H1 (cell line): Measurements from ENCODE around the gene NLGN4X. TPM values are rescaled to one million over a fixed set of nuclear protein-coding genes. Genes with fewer than 3 reads are reported as not detected.

Experiments used
- CTCF ChIA-PET: fragments of 300-600 bp; sonication (Branson Sonifier 250); formaldehyde crosslinking; loops from one replicate; lab custom pipeline; 2021; ENCODE audit not compliant: partially characterized antibody; lab: Charles Lee
- POLR2A ChIA-PET: fragments of 300-600 bp; sonication (Branson Sonifier 250); formaldehyde crosslinking; loops from one replicate; lab custom pipeline; 2021; ENCODE audit warnings: inconsistent platforms; ENCODE audit not compliant: partially characterized antibody; lab: Charles Lee
- DNase-seq, 2 experiments: peaks; one replicate each; pipeline versions ENCODE4 v3.0.0 to v3.0.0-alpha.2; 2010 to 2022; ENCODE audit warnings: low spot score in 2 of 2, low read depth in 1 of 2, mixed read lengths in 1 of 2
- FAIRE-seq: peaks from 2 replicates; lab custom pipeline; 2011; peaks lifted over from hg19 to GRCh38; lab: Jason Lieb, UNC
- H2AFZ ChIP-seq: 2 replicates; pipeline ENCODE4 v1.8.1; 2012; ENCODE audit warnings: low read length, inconsistent platforms
- H2AK5ac ChIP-seq: 2 replicates; pipeline ENCODE4 v1.6.1; 2013; ENCODE audit warnings: low read depth, low read length
- H2BK120ac ChIP-seq: replicated peaks from 2 replicates; pipeline ENCODE3; 2013; ENCODE audit warnings: low read depth, low read length, inconsistent platforms
- H2BK12ac ChIP-seq: 2 replicates; pipeline ENCODE4 v1.6.1; 2013; ENCODE audit warnings: low read depth, low read length
- H2BK15ac ChIP-seq: 2 replicates; pipeline ENCODE4 v1.6.1; 2013; ENCODE audit warnings: low read length
- H2BK20ac ChIP-seq: 2 replicates; pipeline ENCODE4 v1.6.1; 2013; ENCODE audit warnings: low read length
- H2BK5ac ChIP-seq: 2 replicates; pipeline ENCODE4 v1.6.1; 2013; ENCODE audit warnings: low read depth, low read length
- H3K14ac ChIP-seq: 2 replicates; pipeline ENCODE4 v1.6.1; 2013; ENCODE audit warnings: inconsistent platforms; ENCODE audit not compliant: insufficient read length
- H3K18ac ChIP-seq: 2 replicates; pipeline ENCODE4 v1.6.1; 2013; ENCODE audit warnings: low read length; ENCODE audit errors: extremely low read depth
- H3K23ac ChIP-seq: 2 replicates; pipeline ENCODE4 v1.6.1; 2013; ENCODE audit warnings: inconsistent platforms; ENCODE audit not compliant: insufficient read length
- H3K23me2 ChIP-seq: 2 replicates; pipeline ENCODE4 v1.6.1; 2013; ENCODE audit warnings: low read depth, low read length
- H3K27ac ChIP-seq: 2 replicates; pipeline ENCODE4 v1.6.1; 2011; ENCODE audit warnings: low read depth, low read length, inconsistent platforms
- H3K27me3 ChIP-seq, 4 experiments: replicated peaks in 1 of 4; 1 replicate in 1 of 4; 2 replicates in 3 of 4; pipeline versions ENCODE4 v1.6.1 to v1.8.1; 2011 to 2013; ENCODE audit warnings: low read length in 3 of 4, mild to moderate bottlenecking in 3 of 4, inconsistent platforms in 2 of 4, mixed read lengths in 2 of 4, moderate library complexity in 1 of 4; ENCODE audit not compliant: control insufficient read depth in 3 of 4, insufficient read depth in 3 of 4; ENCODE audit errors: extremely low read depth in 1 of 4
- H3K36me3 ChIP-seq, 4 experiments: 2 replicates each; pipeline versions ENCODE4 v1.6.1 to v1.8.1; 2011 to 2013; ENCODE audit warnings: mild to moderate bottlenecking in 4 of 4, low read length in 3 of 4, moderate library complexity in 2 of 4, control low read depth in 1 of 4, inconsistent platforms in 1 of 4; ENCODE audit not compliant: insufficient read depth in 4 of 4, control insufficient read depth in 2 of 4
- H3K4ac ChIP-seq: replicated peaks from 2 replicates; pipeline ENCODE3; 2013; ENCODE audit warnings: low read length, low read depth, mixed read lengths, inconsistent platforms; ENCODE audit not compliant: insufficient read length
- H3K4me1 ChIP-seq, 4 experiments: replicated peaks in 1 of 4; 1 replicate in 1 of 4; 2 replicates in 3 of 4; pipeline versions ENCODE4 v1.6.1 to v1.8.1; 2011 to 2013; ENCODE audit warnings: low read length in 3 of 4, inconsistent platforms in 2 of 4, mixed read lengths in 1 of 4; ENCODE audit not compliant: insufficient read depth in 4 of 4, control insufficient read depth in 3 of 4
- H3K4me2 ChIP-seq, 2 experiments: 2 replicates each; pipeline versions ENCODE4 v1.6.1 to v1.8.1; 2011 to 2013; ENCODE audit warnings: low read depth in 2 of 2, low read length in 2 of 2, control low read depth in 1 of 2, inconsistent platforms in 1 of 2, mild to moderate bottlenecking in 1 of 2; ENCODE audit not compliant: insufficient read depth in 1 of 2
- H3K4me3 ChIP-seq, 4 experiments: fragments of 200-600, 300-600 bp in 1 of 4; sonication (generic), shearing (Covaris generic), sonication (Bioruptor Twin) in 1 of 4; 2 replicates each; pipeline versions ENCODE4 v1.5.1 to v1.8.1; 2011 to 2016; ENCODE audit warnings: low read length in 4 of 4, low read depth in 3 of 4, control low read depth in 2 of 4, inconsistent platforms in 2 of 4, mild to moderate bottlenecking in 2 of 4, mixed read lengths in 1 of 4, moderate library complexity in 1 of 4; ENCODE audit not compliant: insufficient read depth in 2 of 4; ENCODE audit errors: extremely low read depth in 1 of 4
- H3K56ac ChIP-seq: replicated peaks from 2 replicates; pipeline ENCODE3; 2013; ENCODE audit warnings: low read depth, mild to moderate bottlenecking, mixed read lengths, low read length, inconsistent platforms; ENCODE audit not compliant: insufficient read length
- H3K79me1 ChIP-seq: 2 replicates; pipeline ENCODE4 v1.6.1; 2013; ENCODE audit warnings: low read depth, low read length, control low read depth
- H3K79me2 ChIP-seq, 2 experiments: 2 replicates each; pipeline versions ENCODE4 v1.6.1 to v1.8.1; 2012 to 2013; ENCODE audit warnings: low read length in 2 of 2, mild to moderate bottlenecking in 2 of 2, inconsistent platforms in 1 of 2; ENCODE audit not compliant: insufficient read depth in 2 of 2, control insufficient read depth in 1 of 2
- H3K9ac ChIP-seq, 4 experiments: replicated peaks in 1 of 4; 1 replicate in 1 of 4; 2 replicates in 3 of 4; pipeline versions ENCODE4 v1.6.1 to v1.8.1; 2011 to 2013; ENCODE audit warnings: low read depth in 3 of 4, low read length in 3 of 4, control low read depth in 2 of 4, mild to moderate bottlenecking in 2 of 4, moderate library complexity in 2 of 4, inconsistent platforms in 1 of 4; ENCODE audit errors: extremely low read depth in 1 of 4
- H3K9me3 ChIP-seq, 2 experiments: 2 replicates each; pipeline versions ENCODE4 v1.6.1 to v1.8.1; 2012 to 2013; ENCODE audit warnings: mild to moderate bottlenecking in 2 of 2, moderate library complexity in 2 of 2, control low read depth in 1 of 2, inconsistent platforms in 1 of 2, low read depth in 1 of 2, low read length in 1 of 2, mixed read lengths in 1 of 2; ENCODE audit not compliant: insufficient read depth in 2 of 2
- H4K20me1 ChIP-seq, 2 experiments: replicated peaks in 1 of 2; 2 replicates each; pipeline versions ENCODE3 to v1.8.1; 2011 to 2013; ENCODE audit warnings: inconsistent platforms in 2 of 2, low read length in 2 of 2, mild to moderate bottlenecking in 1 of 2; ENCODE audit not compliant: insufficient read depth in 2 of 2, control insufficient read depth in 1 of 2
- H4K5ac ChIP-seq: 2 replicates; pipeline ENCODE4 v1.6.1; 2013; ENCODE audit warnings: low read length, low read depth, mixed read lengths, inconsistent platforms; ENCODE audit not compliant: insufficient read length
- H4K8ac ChIP-seq: 2 replicates; pipeline ENCODE4 v1.8.0; 2013; ENCODE audit warnings: mild to moderate bottlenecking, moderate library complexity, low read length, inconsistent platforms; ENCODE audit not compliant: insufficient read depth; ENCODE audit errors: extremely low read depth
- H4K91ac ChIP-seq: replicated peaks from 2 replicates; pipeline ENCODE3; 2013; ENCODE audit warnings: low read length, mixed read lengths, inconsistent platforms; ENCODE audit not compliant: insufficient read length
- ASH2L ChIP-seq: fragments of 200-600, 300-600 bp; sonication (generic); IDR thresholded peaks from one replicate; pipeline ENCODE4 v1.7.1; 2017; ENCODE audit warnings: low read length
- CHD2 ChIP-seq: IDR thresholded peaks from 2 replicates; pipeline ENCODE4 v1.6.1; 2012; ENCODE audit warnings: low read length, improper control_type of control experiment
- HDAC6 ChIP-seq: IDR thresholded peaks from one replicate; pipeline ENCODE4 v1.7.1; 2012; ENCODE audit warnings: low read depth, mild to moderate bottlenecking, inconsistent platforms, low read length, moderate library complexity
- PHF8 ChIP-seq: fragments of 200-600 bp; sonication (generic); conservative IDR thresholded peaks from 2 replicates; pipeline ENCODE4 v1.7.1; 2012; ENCODE audit warnings: low read depth, mild to moderate bottlenecking, inconsistent platforms, low read length, moderate library complexity
- RFX5 ChIP-seq: IDR thresholded peaks from 2 replicates; pipeline ENCODE4 v1.6.1; 2011; ENCODE audit warnings: low read depth, low read length, improper control_type of control experiment, borderline replicate concordance
- WGBS, 2 experiments: shearing (Covaris generic) in 1 of 2; methylation state at CpG; one replicate each; pipeline versions ENCODE4 v1.1.6 to v1.1.7; 2013 to 2015; ENCODE audit warnings: low lambda C conversion rate in 2 of 2, mixed read lengths in 2 of 2, inconsistent platforms in 1 of 2, low coverage in 1 of 2, missing lambda C conversion rate in 1 of 2; ENCODE audit not compliant: insufficient replicate concordance in 2 of 2, insufficient coverage in 1 of 2, insufficient read length in 1 of 2; ENCODE audit errors: extremely low coverage in 1 of 2, missing lambda C conversion rate in 1 of 2; 5-methylcytosine and 5-hydroxymethylcytosine counted together
- polyA plus RNA-seq, 7 experiments: library from polyadenylated mRNA; depleted of rRNA in 3 of 7; stranded (reverse) in 5 of 7; unstranded in 2 of 7; fragments of >200 nt in 5 of 7; fragments of 200-250 nt in 2 of 7; gene quantifications; 1 replicate in 5 of 7; 2 replicates in 1 of 7; 4 replicates in 1 of 7; pipeline versions ENCODE4 v1.2.1 to v1.2.3, GENCODE V29; 2011 to 2013; ENCODE audit warnings: missing spikeins in 2 of 7, mixed read lengths in 2 of 7
- total RNA-seq: library from RNA; stranded (reverse); fragmentation: NEBNext Ultra II Directional; extraction: Animal tissue kit (Norgen Biotek cat#: 25700); gene quantifications from 2 replicates; pipeline ENCODE4 v1.2.1, GENCODE V29; 2021

NLGN4X gene
- total and polyA plus RNA-seq, 2 of the 8 experiments (the other 6 are each of a cell fraction or from before 2014, with no cell fraction given) = 104 to 124 TPM

DNA sequence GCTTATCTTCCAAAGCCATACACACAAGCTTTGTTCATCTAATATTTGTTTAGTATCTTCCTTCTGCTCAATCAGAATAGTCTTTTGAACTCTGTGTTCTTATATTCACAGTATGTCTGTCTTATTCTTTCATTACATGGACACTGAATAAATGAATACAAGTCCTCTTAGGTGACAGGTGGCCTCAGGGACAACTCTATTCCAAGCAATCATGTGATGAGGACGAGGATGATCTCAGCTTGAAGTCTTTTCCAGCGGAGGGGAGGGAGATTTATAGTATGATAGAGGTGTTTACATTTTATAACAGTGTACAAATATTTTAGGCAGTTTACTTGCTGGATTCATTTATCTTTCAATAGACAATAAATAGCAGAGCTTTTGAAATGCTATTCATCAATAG lies 300.4 kb downstream of the NLGN4X start:
- ChIA-PET CTCF (interaction anchor here (1.7 kb wide), 1 partner anchor 12 kb away, joined by 9 read pairs; no protein-coding TSS in a partner anchor), POLR2A (no interaction called here)
- Histone ChIP-seq H2BK5ac (no peak overlapping the region), H3K79me1 (no peaks in the 10 kb centered on the region), H2AK5ac (no peak overlapping the region), H3K23ac (no peak overlapping the region), H2BK15ac (no peak overlapping the region), H2AFZ (no peak overlapping the region), H4K5ac (no peak overlapping the region), H3K56ac (no peak overlapping the region), H2BK120ac (no peak overlapping the region), H2BK12ac (no peak overlapping the region), H3K4me1 (no peaks in the 10 kb centered on the region), H4K8ac (no peak overlapping the region), H3K4me2 (no peak overlapping the region), H3K79me2 (peaks cover 0 to 37% of the 10 kb centered on the region in 2 experiments; a peak in 2 of 4 replicates), H2BK20ac (no peak overlapping the region), H3K14ac (no peak overlapping the region), H3K9ac (no peak overlapping the region), H3K23me2 (no peaks in the 10 kb centered on the region), H3K18ac (no peak overlapping the region), H3K36me3 (no peaks in the 10 kb centered on the region), H3K4me3 (no peak overlapping the region), H4K91ac (no peak overlapping the region), H3K27ac (no peak overlapping the region), H3K4ac (no peak overlapping the region), H3K9me3 (no peaks in the 10 kb centered on the region), H3K27me3 (no peaks in the 10 kb centered on the region), H4K20me1 (no peaks in the 10 kb centered on the region)
- no peak for FAIRE-seq
- TF ChIP-seq PHF8 (no peak), RFX5 (no peak), HDAC6 (no peak), ASH2L (no peak), CHD2 (no peak)
- 89% methylated on average over 2 of the region's 2 CpGs; no CpG with 5 or more reads in 1 of the 2 experiments for WGBS, 2 experiments
- DNase-seq = no peak
